Measurements from ENCODE around the gene EFTUD2. TPM values are rescaled to one million over a fixed set of nuclear protein-coding genes. Genes with fewer than 3 reads are reported as not detected.

The EFTUD2 gene
- total RNA-seq, 2 experiments from 2014 or later, result 73.5 to 148 TPM

DNA sequence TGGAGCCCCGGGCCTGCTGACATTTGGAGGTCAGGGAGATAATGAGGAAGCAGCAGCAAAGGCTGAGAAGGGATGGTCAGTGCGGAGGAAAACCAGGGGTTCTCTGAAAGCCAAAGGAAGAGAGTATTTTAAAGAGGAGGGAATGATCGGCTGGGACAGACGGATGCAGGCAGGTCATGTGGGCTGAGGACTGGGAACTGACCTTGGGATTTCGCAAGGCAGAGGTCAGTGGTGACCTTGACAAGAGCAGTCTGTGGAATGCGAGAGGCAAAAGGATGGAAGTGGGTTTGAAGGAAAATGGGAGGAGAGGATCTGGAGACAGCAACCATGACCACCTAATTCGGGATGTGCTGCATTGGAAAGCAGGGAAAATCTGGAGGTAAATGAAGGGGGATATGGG lies 10.2 kb downstream of the EFTUD2 start:
- H3K9me3 ChIP-seq (ENCODE audit: low read length), result no peaks in the 10 kb centered on the region
- H3K4me2 ChIP-seq (ENCODE audit: low read length), result no peak overlapping the region
- peaks cover 51% of the 10 kb centered on the region for H3K79me2 ChIP-seq (ENCODE audit: insufficient read depth, low read depth, low read length)
- ChIA-PET POLR2A (no interaction called here), CTCF (ENCODE audit: unreplicated experiment) (no interaction called here)
- H3K9me2 ChIP-seq (ENCODE audit: insufficient read depth, low read length), result no peaks in the 10 kb centered on the region
- H4K20me1 ChIP-seq (ENCODE audit: insufficient read depth, low read length), result peaks cover 10% of the 10 kb centered on the region; the same call in 1 of the 2 replicates
- H3K4me1 ChIP-seq (ENCODE audit: insufficient read depth, low read length, poor library complexity, severe bottlenecking), result peaks cover 7% of the 10 kb centered on the region
- DNase-seq (ENCODE audit: low spot score), result no peak
- TF ChIP-seq, protein P1, sequence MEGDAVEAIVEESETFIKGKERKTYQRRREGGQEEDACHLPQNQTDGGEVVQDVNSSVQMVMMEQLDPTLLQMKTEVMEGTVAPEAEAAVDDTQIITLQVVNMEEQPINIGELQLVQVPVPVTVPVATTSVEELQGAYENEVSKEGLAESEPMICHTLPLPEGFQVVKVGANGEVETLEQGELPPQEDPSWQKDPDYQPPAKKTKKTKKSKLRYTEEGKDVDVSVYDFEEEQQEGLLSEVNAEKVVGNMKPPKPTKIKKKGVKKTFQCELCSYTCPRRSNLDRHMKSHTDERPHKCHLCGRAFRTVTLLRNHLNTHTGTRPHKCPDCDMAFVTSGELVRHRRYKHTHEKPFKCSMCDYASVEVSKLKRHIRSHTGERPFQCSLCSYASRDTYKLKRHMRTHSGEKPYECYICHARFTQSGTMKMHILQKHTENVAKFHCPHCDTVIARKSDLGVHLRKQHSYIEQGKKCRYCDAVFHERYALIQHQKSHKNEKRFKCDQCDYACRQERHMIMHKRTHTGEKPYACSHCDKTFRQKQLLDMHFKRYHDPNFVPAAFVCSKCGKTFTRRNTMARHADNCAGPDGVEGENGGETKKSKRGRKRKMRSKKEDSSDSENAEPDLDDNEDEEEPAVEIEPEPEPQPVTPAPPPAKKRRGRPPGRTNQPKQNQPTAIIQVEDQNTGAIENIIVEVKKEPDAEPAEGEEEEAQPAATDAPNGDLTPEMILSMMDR (conservative IDR thresholded peaks at IDR 0.05; ENCODE audit: low read length), result no peak
- TF ChIP-seq EZH2phosphoT487 (IDR thresholded peaks at IDR 0.05; ENCODE audit: borderline replicate concordance, low read depth, low read length), result no peak
- no peak overlapping the region for H3K27ac ChIP-seq (ENCODE audit: low read depth, low read length, poor library complexity, severe bottlenecking)
- H2AFZ ChIP-seq (ENCODE audit: low read length), result no peak overlapping the region
- BruUV-seq (replicated peaks), result no TSS peak
- peaks cover 91% of the 10 kb centered on the region for H3K36me3 ChIP-seq (ENCODE audit: insufficient read depth, low read length)
- intact Hi-C loops (cut with micrococcal nuclease; ENCODE audit: unreplicated experiment), result no loop called here
- no peak overlapping the region for H3K4me3 ChIP-seq (ENCODE audit: low read depth, low read length, poor library complexity, severe bottlenecking)

DNA sequence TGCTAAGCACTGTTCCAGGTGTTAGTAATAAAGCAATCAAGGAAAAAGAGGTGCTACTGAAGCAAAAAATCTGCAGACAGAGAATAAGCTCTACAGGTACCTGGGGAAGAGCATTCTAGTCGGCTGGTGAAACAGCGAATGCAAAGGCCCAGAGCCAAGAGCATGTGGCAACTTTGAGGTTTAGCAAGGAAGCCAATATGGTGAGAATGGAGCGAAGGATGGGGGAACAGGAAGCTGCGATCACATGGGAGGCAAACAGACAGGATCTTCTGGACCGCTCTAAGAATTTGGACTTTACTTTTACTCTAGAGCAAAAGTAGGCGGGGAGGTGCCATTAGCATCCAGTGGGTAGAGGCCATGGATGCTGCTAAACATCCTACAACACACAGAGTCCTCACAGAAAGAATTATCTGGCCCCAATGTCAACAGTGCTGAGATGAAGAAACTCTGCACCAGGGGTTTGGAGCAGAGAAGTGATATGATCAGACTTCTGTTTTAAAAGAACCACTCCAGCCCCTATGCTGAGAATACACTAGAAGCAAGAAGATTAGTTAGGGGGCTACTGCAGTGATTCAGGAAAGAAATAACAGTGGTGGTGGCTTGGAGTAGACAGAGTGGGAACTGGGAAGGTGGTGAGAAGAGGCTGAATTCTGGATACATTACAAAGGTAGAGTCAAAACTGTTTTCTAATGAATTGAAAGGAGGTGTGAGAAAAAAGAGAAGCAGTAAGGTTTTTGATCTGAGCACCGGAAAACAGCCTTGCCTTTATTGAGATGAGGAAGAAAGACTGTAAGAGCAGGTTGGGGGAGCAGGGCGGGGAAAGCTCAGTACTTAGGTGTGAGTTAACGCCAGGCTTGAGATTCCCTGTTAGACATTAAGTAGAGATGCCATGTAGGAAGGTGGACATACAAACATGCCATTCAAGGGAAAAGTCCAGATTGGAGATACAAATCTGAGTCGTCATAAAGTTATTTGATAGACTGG lies 11.0 kb downstream of the EFTUD2 start:
- Histone ChIP-seq H3K4me2 (ENCODE audit: low read length) (no peak overlapping the region), H2AFZ (ENCODE audit: low read length) (no peak overlapping the region), H3K9me3 (ENCODE audit: low read length) (no peaks in the 10 kb centered on the region), H3K4me1 (ENCODE audit: insufficient read depth, low read length, poor library complexity, severe bottlenecking) (peaks cover 7% of the 10 kb centered on the region), H3K9me2 (ENCODE audit: insufficient read depth, low read length) (no peaks in the 10 kb centered on the region), H4K20me1 (ENCODE audit: insufficient read depth, low read length) (peaks cover 10% of the 10 kb centered on the region; the same call in 1 of the 2 replicates), H3K79me2 (ENCODE audit: insufficient read depth, low read depth, low read length) (peaks cover 51% of the 10 kb centered on the region), H3K4me3 (ENCODE audit: low read depth, low read length, poor library complexity, severe bottlenecking) (no peak overlapping the region), H3K27ac (ENCODE audit: low read depth, low read length, poor library complexity, severe bottlenecking) (no peak overlapping the region), H3K36me3 (ENCODE audit: insufficient read depth, low read length) (peaks cover 92% of the 10 kb centered on the region)
- DNase-seq (ENCODE audit: low spot score), result no peak
- BruUV-seq (replicated peaks), result no TSS peak
- TF ChIP-seq, protein P1 (conservative IDR thresholded peaks at IDR 0.05; ENCODE audit: low read length), result no peak
- no peak for TF ChIP-seq EZH2phosphoT487 (IDR thresholded peaks at IDR 0.05; ENCODE audit: borderline replicate concordance, low read depth, low read length)
- CTCF ChIA-PET (ENCODE audit: unreplicated experiment), result no interaction called here
- intact Hi-C loops (cut with micrococcal nuclease; ENCODE audit: unreplicated experiment), result no loop called here
- POLR2A ChIA-PET, result no interaction called here

DNA sequence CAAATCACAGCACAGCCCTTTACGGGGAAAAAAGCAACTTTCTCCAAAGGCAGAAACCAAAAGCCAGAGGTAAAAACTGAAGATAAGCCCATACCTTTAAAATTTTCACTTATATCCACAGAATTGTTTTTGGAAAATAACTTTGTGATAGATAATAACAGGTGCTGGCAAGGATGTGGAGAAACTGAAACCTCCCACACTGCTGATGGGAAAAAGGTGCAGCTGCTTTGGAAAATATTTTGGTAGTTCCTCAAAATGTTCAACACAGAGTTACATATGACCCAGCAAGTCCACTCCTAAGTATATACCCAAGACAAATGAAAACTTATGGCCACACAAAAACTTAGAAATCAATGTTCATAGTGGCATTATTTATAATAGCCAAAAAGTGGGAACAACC lies 12.2 kb downstream of the EFTUD2 start:
- no peaks in the 10 kb centered on the region for H3K9me2 ChIP-seq (ENCODE audit: insufficient read depth, low read length)
- H3K4me1 ChIP-seq (ENCODE audit: insufficient read depth, low read length, poor library complexity, severe bottlenecking), result peaks cover 7% of the 10 kb centered on the region
- DNase-seq (ENCODE audit: low spot score), result no peak
- no peak overlapping the region for H3K4me2 ChIP-seq (ENCODE audit: low read length)
- no peak overlapping the region for H2AFZ ChIP-seq (ENCODE audit: low read length)
- TF ChIP-seq EZH2phosphoT487 (IDR thresholded peaks at IDR 0.05; ENCODE audit: borderline replicate concordance, low read depth, low read length), result no peak
- TF ChIP-seq, protein P1 (conservative IDR thresholded peaks at IDR 0.05; ENCODE audit: low read length), result no peak
- H4K20me1 ChIP-seq (ENCODE audit: insufficient read depth, low read length), result peaks cover 10% of the 10 kb centered on the region; the same call in 1 of the 2 replicates
- H3K79me2 ChIP-seq (ENCODE audit: insufficient read depth, low read depth, low read length), result peaks cover 47% of the 10 kb centered on the region
- H3K9me3 ChIP-seq (ENCODE audit: low read length), result no peaks in the 10 kb centered on the region
- no peak overlapping the region for H3K27ac ChIP-seq (ENCODE audit: low read depth, low read length, poor library complexity, severe bottlenecking)
- no peak overlapping the region for H3K4me3 ChIP-seq (ENCODE audit: low read depth, low read length, poor library complexity, severe bottlenecking)
- BruUV-seq (replicated peaks), result no TSS peak
- peaks cover 91% of the 10 kb centered on the region for H3K36me3 ChIP-seq (ENCODE audit: insufficient read depth, low read length)
- CTCF ChIA-PET (ENCODE audit: unreplicated experiment), result no interaction called here
- POLR2A ChIA-PET, result no interaction called here
- intact Hi-C loops (cut with micrococcal nuclease; ENCODE audit: unreplicated experiment), result no loop called here

Measured in OCI-LY7 (cell line).